IMR-90 (cell line): ENCODE measurements around the gene HMOX2. TPM values are rescaled to one million over a fixed set of nuclear protein-coding genes. Genes with fewer than 3 reads are reported as not detected.

Experiments
- ATAC-seq: fragments of 200-7000 bp; cut with Tn5 transposase; 2 replicates; pipeline ENCODE4 v1.9.1; 2020; ENCODE audit warnings: low read depth, mild to moderate bottlenecking, moderate library complexity
- BruUV-seq: library from RNA; stranded (reverse); fragments of 400-500 nt; replicated peaks from 2 replicates; lab custom pipeline; 2021; lab: Mats Ljungman, UMichigan
- CTCF ChIA-PET: fragments of 300-600 bp; formaldehyde crosslinking; extraction: SDS; loops from one replicate; lab custom pipeline; 2021; ENCODE audit warnings: antibody characterized with exemption; lab: Yijun Ruan, JAX
- POLR2A ChIA-PET: fragments of 300-600 bp; sonication (Branson Sonifier 250); formaldehyde crosslinking; loops from one replicate; lab custom pipeline; 2022; ENCODE audit warnings: antibody characterized with exemption; ENCODE audit not compliant: unreplicated experiment; lab: Charles Lee
- DNase-seq: peaks from one replicate; pipeline ENCODE4 v3.0.0; 2013
- H2AFZ ChIP-seq: replicated peaks from 2 replicates; pipeline ENCODE3; 2013; ENCODE audit warnings: low read length, mild to moderate bottlenecking; ENCODE audit not compliant: poor library complexity
- H2AK5ac ChIP-seq: 2 replicates; pipeline ENCODE4 v1.6.1; 2013; ENCODE audit warnings: low read depth, low read length, inconsistent platforms
- H2AK9ac ChIP-seq: replicated peaks from 2 replicates; pipeline ENCODE3; 2013; ENCODE audit warnings: mild to moderate bottlenecking, low read depth, low read length, moderate library complexity; ENCODE audit not compliant: poor library complexity
- H2BK120ac ChIP-seq: 2 replicates; pipeline ENCODE4 v1.6.1; 2013; ENCODE audit warnings: low read depth, low read length, inconsistent platforms
- H2BK15ac ChIP-seq: 3 replicates; pipeline ENCODE4 v1.6.1; 2013; ENCODE audit warnings: low read depth, low read length, inconsistent platforms
- H2BK20ac ChIP-seq: 2 replicates; pipeline ENCODE4 v1.6.1; 2013; ENCODE audit warnings: low read depth, mild to moderate bottlenecking, inconsistent platforms, low read length, moderate library complexity
- H2BK5ac ChIP-seq: 2 replicates; pipeline ENCODE4 v1.6.1; 2013; ENCODE audit warnings: mild to moderate bottlenecking, low read depth, low read length, inconsistent platforms; ENCODE audit not compliant: poor library complexity, severe bottlenecking
- H3K14ac ChIP-seq: replicated peaks from 2 replicates; pipeline ENCODE4 v1.6.1; 2013; ENCODE audit warnings: low read depth, low read length, inconsistent platforms
- H3K18ac ChIP-seq: 2 replicates; pipeline ENCODE4 v1.6.1; 2013; ENCODE audit warnings: low read depth, low read length, control low read depth
- H3K23ac ChIP-seq: 2 replicates; pipeline ENCODE4 v1.6.1; 2013; ENCODE audit warnings: low read depth, low read length, inconsistent platforms
- H3K27ac ChIP-seq: 2 replicates; pipeline ENCODE4 v1.5.1; 2013; ENCODE audit warnings: mild to moderate bottlenecking, control low read depth, low read length; ENCODE audit not compliant: insufficient read depth
- H3K27me3 ChIP-seq: 2 replicates; pipeline ENCODE4 v1.6.1; 2013; ENCODE audit warnings: low read length; ENCODE audit not compliant: control insufficient read depth, insufficient read depth
- H3K36me3 ChIP-seq: 2 replicates; pipeline ENCODE4 v1.6.1; 2013; ENCODE audit warnings: low read length, mixed read lengths; ENCODE audit not compliant: control insufficient read depth, insufficient read depth
- H3K4ac ChIP-seq: 2 replicates; pipeline ENCODE4 v1.6.1; 2013; ENCODE audit warnings: low read depth, low read length, inconsistent platforms
- H3K4me1 ChIP-seq: 2 replicates; pipeline ENCODE4 v1.6.1; 2013; ENCODE audit warnings: low read length, mixed read lengths; ENCODE audit not compliant: control insufficient read depth, insufficient read depth
- H3K4me2 ChIP-seq: 2 replicates; pipeline ENCODE4 v1.6.1; 2013; ENCODE audit warnings: low read depth, mild to moderate bottlenecking, control low read depth, low read length, moderate library complexity
- H3K4me3 ChIP-seq: 2 replicates; pipeline ENCODE4 v1.5.1; 2013; ENCODE audit warnings: low read depth, mild to moderate bottlenecking, control low read depth, low read length, moderate library complexity; ENCODE audit not compliant: insufficient read depth
- H3K56ac ChIP-seq: 2 replicates; pipeline ENCODE4 v1.6.1; 2013; ENCODE audit warnings: low read length, inconsistent platforms; ENCODE audit not compliant: insufficient read depth; ENCODE audit errors: extremely low read depth
- H3K79me1 ChIP-seq, 2 experiments: 2 replicates each; pipeline ENCODE4 v1.6.1; 2013; ENCODE audit warnings: low read length in 2 of 2, inconsistent platforms in 1 of 2, low read depth in 1 of 2
- H3K9ac ChIP-seq: 2 replicates; pipeline ENCODE4 v1.6.1; 2013; ENCODE audit warnings: low read depth, low read length, control low read depth
- H3K9me1 ChIP-seq: 2 replicates; pipeline ENCODE4 v1.6.1; 2013; ENCODE audit warnings: low read length, inconsistent platforms; ENCODE audit not compliant: insufficient read depth
- H3K9me3 ChIP-seq: 2 replicates; pipeline ENCODE4 v1.6.1; 2013; ENCODE audit warnings: low read length; ENCODE audit not compliant: control insufficient read depth, insufficient read depth
- H4K20me1 ChIP-seq: 2 replicates; pipeline ENCODE4 v1.6.1; 2013; ENCODE audit warnings: low read length, inconsistent platforms; ENCODE audit not compliant: insufficient read depth
- H4K5ac ChIP-seq: 2 replicates; pipeline ENCODE4 v1.6.1; 2013; ENCODE audit warnings: mild to moderate bottlenecking, low read depth, low read length, control low read depth
- H4K8ac ChIP-seq, 2 experiments: 2 replicates each; pipeline ENCODE4 v1.6.1; 2013; ENCODE audit warnings: low read depth in 2 of 2, low read length in 2 of 2, control low read depth in 1 of 2, inconsistent platforms in 1 of 2
- H4K91ac ChIP-seq: 2 replicates; pipeline ENCODE4 v1.6.1; 2013; ENCODE audit warnings: low read depth, low read length, inconsistent platforms; ENCODE audit not compliant: insufficient read depth
- CEBPB ChIP-seq: IDR thresholded peaks from 2 replicates; pipeline ENCODE4 v1.6.1; 2012; ENCODE audit warnings: low read depth, low read length, improper control_type of control experiment
- MXI1 ChIP-seq: IDR thresholded peaks from 2 replicates; pipeline ENCODE4 v1.6.1; 2012; ENCODE audit warnings: low read depth, mild to moderate bottlenecking, low read length, moderate library complexity, borderline replicate concordance
- POLR2A ChIP-seq: IDR thresholded peaks from 2 replicates; pipeline ENCODE4 v1.6.1; 2012; ENCODE audit warnings: mild to moderate bottlenecking, low read depth, low read length
- WGBS, 2 experiments: methylation state at CpG; one replicate each; pipeline versions ENCODE4 v1.1.5 to v1.1.7; 2013; ENCODE audit warnings: missing lambda C conversion rate in 2 of 2; ENCODE audit not compliant: insufficient read length in 1 of 2; ENCODE audit errors: extremely low coverage in 2 of 2; 5-methylcytosine and 5-hydroxymethylcytosine counted together
- dilution Hi-C: fragments of 300-500 bp; cut with HindIII; formaldehyde crosslinking; loops from one replicate; pipeline ENCODE4 v1.14.3; 2018; ENCODE audit warnings: low sequenced_read_pairs; ENCODE audit not compliant: unreplicated experiment
- in situ Hi-C: fragments of 300-500 bp; cut with MboI; formaldehyde crosslinking; loops from 3 replicates; pipeline ENCODE4 v1.14.3; 2019; ENCODE audit warnings: low sequenced_read_pairs, inconsistent platforms, mixed read lengths
- intact Hi-C: fragments of 100-400 bp; cut with micrococcal nuclease; formaldehyde crosslinking; loops from 2 replicates; pipeline ENCODE4 v1.10.0; 2022
- polyA plus RNA-seq, 3 experiments: library from polyadenylated mRNA; depleted of rRNA; stranded (reverse); fragments of >200 nt; gene quantifications; 2 replicates each; pipeline ENCODE4 v1.2.3, GENCODE V29; 2012; ENCODE audit warnings: low replicate concordance in 1 of 3
- total RNA-seq: library from RNA; depleted of rRNA; stranded (reverse); fragments of >200 nt; gene quantifications from 2 replicates; pipeline ENCODE4 v1.2.3, GENCODE V29; 2012

The HMOX2 gene
- total and polyA plus RNA-seq, 2 of the 4 experiments (the other 2 are of a cell fraction): 93.9 to 98.8 TPM

DNA sequence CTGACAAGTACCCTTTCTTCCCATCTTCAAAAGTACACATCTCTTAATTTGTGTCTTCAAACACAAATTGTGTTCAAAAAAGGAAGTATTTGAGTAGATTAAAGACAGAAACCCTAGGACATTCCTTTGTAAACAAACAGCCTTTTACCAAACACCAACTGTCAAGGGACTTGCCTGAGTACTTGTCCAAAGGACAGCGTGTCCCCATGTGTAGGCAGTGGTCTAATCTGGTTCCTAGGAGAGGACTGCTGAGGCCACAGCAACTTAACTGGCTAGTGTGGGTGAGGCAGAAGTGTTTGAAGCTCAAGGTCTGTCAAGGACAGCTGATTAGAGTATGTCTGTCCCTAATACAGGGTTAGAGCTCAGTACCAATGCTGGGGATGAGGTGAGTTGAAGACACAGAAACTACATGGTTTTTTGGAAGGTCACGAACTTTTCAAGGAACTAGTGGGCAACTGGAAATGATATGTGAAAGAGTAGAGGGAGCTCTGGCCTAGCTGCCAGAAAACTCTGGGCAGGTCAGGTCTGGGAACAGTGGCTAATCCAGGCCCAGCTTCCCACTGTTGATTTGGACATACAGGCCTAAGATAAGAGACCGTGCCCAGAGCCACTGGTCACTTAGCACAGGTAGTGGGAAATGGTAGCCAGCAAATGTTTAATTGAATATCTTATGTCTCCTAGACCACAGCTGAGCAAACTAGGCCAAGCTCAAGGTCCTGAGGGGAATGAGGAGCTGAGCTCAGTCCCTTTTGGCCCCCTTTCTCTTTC, 10.1 kb downstream of the HMOX2 start (continued):
- TF ChIP-seq MXI1 (no peak), POLR2A (no peak)

DNA sequence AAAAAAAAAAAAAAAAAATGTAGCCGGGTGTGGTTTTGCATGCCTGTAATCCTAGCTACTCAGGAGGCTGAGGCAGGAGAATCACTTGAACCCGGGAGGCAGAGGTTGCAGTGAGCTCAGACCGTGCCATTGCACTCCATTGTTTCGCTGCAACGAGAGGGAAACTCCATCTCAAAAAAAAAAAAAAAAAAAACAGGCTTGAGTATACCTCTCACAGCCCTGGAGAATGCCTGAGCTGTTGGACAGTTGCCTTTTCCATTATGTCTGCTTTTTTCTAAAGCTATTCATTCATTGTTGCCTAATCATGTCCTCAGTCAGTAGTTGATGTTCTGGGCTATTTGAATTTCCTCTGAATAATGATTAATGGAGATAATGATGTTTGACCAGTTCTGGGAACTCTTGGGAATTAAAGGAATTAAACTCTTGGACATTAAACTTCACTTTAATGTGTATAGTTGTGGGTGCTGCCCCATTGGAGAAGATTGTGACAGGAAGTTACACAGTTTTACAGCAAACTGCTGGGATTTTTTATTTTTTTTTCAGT, 11.8 kb downstream of the HMOX2 start:
- peak overlapping the region; percentile 88 for H2BK5ac ChIP-seq
- ATAC-seq (no peak; the same call in 1 of the 2 replicates), DNase-seq (peak; percentile 62)
- H2AK9ac ChIP-seq: no peak overlapping the region
- no peak overlapping the region for H3K27ac ChIP-seq
- no peak overlapping the region for H3K56ac ChIP-seq
- H3K23ac ChIP-seq: 0 out of 2 replicates have a peak overlapping the region, but pooled peaks have one; percentile 76
- dilution Hi-C loops: no loop called here
- peak overlapping the region; percentile 92; the same call in 1 of the 2 replicates for H2BK120ac ChIP-seq
- no peak overlapping the region for H3K4me2 ChIP-seq
- no peak overlapping the region for H2AK5ac ChIP-seq
- TF ChIP-seq CEBPB (peak; percentile 80), MXI1 (no peak)
- peak overlapping the region; percentile 62; the same call in 1 of the 2 replicates for H2BK20ac ChIP-seq
- no peaks in the 10 kb centered on the region for H3K9me3 ChIP-seq
- H4K8ac ChIP-seq: no peak overlapping the region
- peaks cover 5% of the 10 kb centered on the region; the same call in 1 of the 2 replicates for H4K20me1 ChIP-seq
- H3K4me1 ChIP-seq: peaks cover 15% of the 10 kb centered on the region
- ChIA-PET POLR2A (interaction anchor here (1.3 kb wide), 1 partner anchor 460 kb away, joined by 6 read pairs; no protein-coding TSS in a partner anchor), CTCF (interaction anchor here (0.7 kb wide), 1 partner anchor 14 kb away, joined by 5 read pairs; no protein-coding TSS in a partner anchor)
- intact Hi-C loops: no loop called here
- H3K14ac ChIP-seq: peak overlapping the region; percentile 86; the same call in 1 of the 2 replicates
- H3K4ac ChIP-seq: peak overlapping the region; percentile 48; the same call in 1 of the 2 replicates
- H2AFZ ChIP-seq: no peak overlapping the region
- no peaks in the 10 kb centered on the region for H3K27me3 ChIP-seq
- BruUV-seq: no TSS peak
- H3K79me1 ChIP-seq: peaks cover 39 to 73% of the 10 kb centered on the region in 2 experiments
- no peak overlapping the region for H4K91ac ChIP-seq
- H3K9ac ChIP-seq: no peak overlapping the region
- H3K36me3 ChIP-seq: peaks cover 3% of the 10 kb centered on the region; the same call in 1 of the 2 replicates
- peaks cover 20% of the 10 kb centered on the region for H3K9me1 ChIP-seq
- H3K4me3 ChIP-seq: no peak overlapping the region
- H2BK15ac ChIP-seq: peak overlapping the region; percentile 41; the same call in 1 of the 3 replicates
- in situ Hi-C loops: no loop called here
- WGBS, 2 experiments: no CpG with 5 or more reads among the region's 5 CpGs
- H3K18ac ChIP-seq: no peak overlapping the region
- no peak overlapping the region for H4K5ac ChIP-seq
